Measurements from ENCODE around the gene SPRY4.

DNA sequence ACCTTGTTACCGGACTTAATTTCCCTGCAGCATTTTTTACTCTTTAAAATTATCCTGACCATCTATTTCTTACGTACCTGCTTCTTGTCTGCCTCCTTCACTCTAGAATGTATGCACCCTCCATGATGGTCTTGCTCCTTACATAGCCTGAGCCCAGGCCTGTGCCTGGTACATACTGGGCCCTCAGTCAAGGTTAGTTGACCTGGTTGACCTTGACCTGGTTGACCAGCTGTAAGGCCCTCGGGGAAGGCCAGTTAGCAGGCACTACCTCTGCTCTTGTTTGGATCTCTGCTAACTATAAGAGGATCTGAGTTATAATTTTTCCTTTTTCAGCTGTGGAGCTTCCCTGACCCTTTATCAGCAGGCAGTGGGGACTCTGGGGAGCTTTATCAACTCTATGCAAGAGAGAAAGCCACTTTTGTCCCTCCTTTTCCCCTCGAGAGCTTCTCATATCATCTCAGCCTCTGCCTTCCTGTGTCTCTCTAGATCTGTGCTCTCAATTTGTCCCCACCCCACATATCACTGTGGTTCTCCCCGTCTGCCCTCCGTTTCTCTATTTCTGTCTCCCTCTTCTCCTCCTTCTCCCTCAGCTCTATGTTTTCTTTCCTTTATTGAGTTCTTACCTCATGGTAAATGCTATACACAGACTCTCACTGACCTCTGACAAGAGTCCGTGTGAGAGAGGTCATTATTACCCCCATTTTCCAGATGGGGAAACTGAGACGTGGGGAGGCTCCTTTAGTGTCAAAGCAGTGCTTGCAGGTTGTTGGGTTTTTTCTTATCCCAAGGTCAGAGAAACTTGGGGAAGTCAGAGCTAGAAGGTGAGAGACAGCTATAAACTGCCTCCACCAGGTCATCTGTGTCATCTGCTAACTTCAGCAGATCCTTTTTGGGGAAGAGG lies 28.6 kb downstream of the SPRY4 start:
- TF ChIP-seq POLR2A (IDR thresholded peaks at IDR 0.05; ENCODE audit: low read length) (no peak), GATA1 (IDR thresholded peaks at IDR 0.05; ENCODE audit: low read depth, low read length) (no peak)
